ENCODE data around the gene HAPLN2.

The HAPLN2 gene

GRCh38 chr1:156663178-156663577 is 44.0 kb downstream of the HAPLN2 start:
- DNase-seq (ENCODE audit: low spot score) = no peak

GRCh38 chr1:156664046-156664766 is 45.0 kb downstream of the HAPLN2 start:
- no peak for DNase-seq (ENCODE audit: low spot score)

GRCh38 chr1:156664767-156665411 is 45.7 kb downstream of the HAPLN2 start:
- no peak for DNase-seq (ENCODE audit: low spot score)

GRCh38 chr1:156665539-156665938 is 46.3 kb downstream of the HAPLN2 start:
- DNase-seq (ENCODE audit: low spot score) = no peak

GRCh38 chr1:156666862-156667609 is 47.8 kb downstream of the HAPLN2 start:
- DNase-seq (ENCODE audit: low spot score) = no peak

- no peak for DNase-seq (ENCODE audit: low spot score)
Observed at GRCh38 chr1:156667610-156667967, 48.4 kb downstream of the HAPLN2 start.

- no peak for DNase-seq (ENCODE audit: low spot score)
Observed at GRCh38 chr1:156667968-156668709, 48.9 kb downstream of the HAPLN2 start.

- no peak for DNase-seq (ENCODE audit: low spot score)
Observed at GRCh38 chr1:156668801-156669637, 49.8 kb downstream of the HAPLN2 start.

DNA sequence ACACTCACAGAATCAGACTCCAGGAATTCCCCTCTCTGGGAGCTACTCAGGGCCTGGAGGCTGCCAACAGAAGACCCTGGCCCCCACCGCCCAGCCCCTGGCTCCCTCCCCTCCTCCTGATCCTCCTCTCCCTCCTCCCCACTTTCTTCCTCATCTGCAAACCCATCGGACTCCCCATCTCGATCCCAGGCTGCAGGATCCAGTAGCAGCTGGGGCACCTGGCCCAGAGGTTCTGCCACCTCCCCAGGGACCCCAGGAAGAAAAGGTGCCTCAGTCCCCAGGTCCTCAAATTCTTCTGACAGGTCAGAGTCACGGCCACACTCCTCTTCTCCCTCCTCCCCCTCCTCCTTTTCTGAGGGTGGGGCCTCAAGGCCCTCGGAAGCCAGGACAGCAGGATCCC is 50.6 kb downstream of the HAPLN2 start:
- DNase-seq (ENCODE audit: low spot score) = no peak

DNA sequence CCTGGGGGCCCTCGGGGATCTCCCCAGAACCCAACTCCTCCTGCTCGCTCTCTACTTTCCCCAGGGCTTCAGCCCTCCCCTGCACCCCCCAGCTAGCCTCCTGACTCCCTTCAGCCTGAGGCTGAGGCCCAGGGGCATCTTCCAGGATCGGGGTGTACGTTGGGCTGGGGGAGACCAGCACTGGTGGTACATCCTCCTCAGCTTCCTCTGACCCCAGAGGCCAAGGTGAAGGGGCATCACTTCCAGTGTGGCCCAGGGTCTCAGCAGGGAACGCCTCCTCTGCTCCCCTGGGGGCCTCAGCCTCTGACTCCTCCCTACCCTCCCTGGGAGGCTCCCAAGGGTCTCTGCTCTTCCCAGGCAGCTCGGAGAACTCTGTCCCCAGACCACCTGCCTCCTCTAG is 51.1 kb downstream of the HAPLN2 start:
- no peak for DNase-seq (ENCODE audit: low spot score)

DNA sequence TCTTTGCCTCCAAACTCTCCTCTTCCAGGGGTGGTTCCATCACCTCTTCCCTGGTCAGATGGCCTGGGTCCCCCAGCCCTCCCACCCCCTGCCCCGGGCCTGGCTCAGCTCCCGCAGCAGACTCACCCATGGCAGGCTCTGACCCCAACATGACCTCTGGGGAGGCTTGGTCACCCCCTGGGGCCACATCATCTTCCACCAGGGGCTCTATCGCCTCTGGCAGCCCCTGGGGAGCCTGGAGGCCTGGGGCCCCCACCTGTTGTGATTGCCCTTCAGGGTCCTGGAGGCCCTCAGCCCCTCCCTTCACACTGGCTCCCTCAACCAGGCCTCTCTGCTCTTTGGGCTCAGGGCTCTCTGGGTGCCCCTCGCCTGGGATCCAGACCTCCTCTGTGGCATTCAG is 51.6 kb downstream of the HAPLN2 start:
- no peak for DNase-seq (ENCODE audit: low spot score)

GRCh38 chr1:156671804-156672203 is 52.6 kb downstream of the HAPLN2 start:
- no peak for DNase-seq (ENCODE audit: low spot score)

DNA sequence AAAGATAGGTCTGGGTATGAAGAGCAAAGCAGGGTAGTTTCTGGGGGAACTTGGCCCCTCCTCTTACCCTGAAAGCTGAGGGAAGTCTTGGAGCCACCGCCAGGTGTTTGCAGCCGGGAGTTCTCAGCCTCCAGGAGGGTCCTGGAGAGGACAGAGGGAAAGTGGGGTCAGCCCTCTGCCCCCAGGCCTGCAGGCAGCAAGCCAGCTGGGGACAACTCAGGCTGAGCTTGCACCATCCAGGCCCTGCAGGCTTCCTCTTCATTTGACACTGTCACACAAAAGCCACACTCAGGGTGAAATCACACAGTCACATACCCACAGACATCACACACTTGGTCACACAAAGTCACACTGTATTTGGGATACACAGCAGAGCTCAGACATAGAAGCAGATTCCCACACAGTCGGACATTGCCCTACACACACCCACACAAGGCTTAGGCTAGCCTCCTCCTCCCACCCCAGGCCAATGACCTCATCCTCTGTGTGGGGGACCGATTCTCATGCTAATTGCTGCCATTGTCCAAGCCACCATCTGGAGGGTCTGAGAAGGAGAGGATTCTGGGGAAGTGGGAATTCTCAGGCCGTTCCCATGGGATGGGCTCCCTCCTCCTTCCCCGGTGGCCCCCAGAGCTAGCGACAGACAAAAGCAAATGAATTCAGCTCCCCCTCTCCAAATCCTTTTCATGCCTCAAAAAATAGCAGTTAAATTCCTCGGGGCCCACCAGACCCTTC is 54.3 kb downstream of the HAPLN2 start:
- no peak for DNase-seq (ENCODE audit: low spot score)
